Testis (tissue), 2 donors: ENCODE data around the gene RAD23B.

Experiments
- CTCF ChIP-seq, 3 experiments: fragments of 450-650 bp in 2 of 3; fragments of 200-600 bp in 1 of 3; sonication (generic) in 1 of 3; IDR thresholded peaks; one replicate each; pipeline ENCODE4 v1.5.1; 2016 to 2019; ENCODE audit warnings: antibody characterized with exemption in 3 of 3, mild to moderate bottlenecking in 2 of 3, moderate library complexity in 1 of 3
- POLR2A ChIP-seq: fragments of 450-650 bp; IDR thresholded peaks from one replicate; pipeline ENCODE4 v1.6.1; 2017; ENCODE audit warnings: antibody characterized with exemption, mild to moderate bottlenecking, moderate library complexity

GRCh38 chr9:107268560-107268959, 14.5 kb upstream of the RAD23B start:
- no peak for TF ChIP-seq POLR2A
- no peak for TF ChIP-seq CTCF (IDR thresholded peaks at IDR 0.05)
